HEK293 (cell line): ENCODE results near the gene MAK.
A peak's percentile ranks its signal among the peaks of the same experiment; 100 is the strongest.

Source experiments
- BCL11B ChIP-seq: fragments of 450-650 bp; formaldehyde crosslinking; IDR thresholded peaks from 2 replicates; pipeline ENCODE4 v1.5.1; 2016; ENCODE audit warnings: low read depth, missing biosample characterization, missing genetic modification characterization
- GLI2 ChIP-seq: fragments of 450-650 bp; formaldehyde crosslinking; IDR thresholded peaks from 2 replicates; pipeline ENCODE4; 2017; ENCODE audit warnings: missing biosample characterization, missing genetic modification characterization, low read depth, borderline replicate concordance
- GLI4 ChIP-seq: fragments of 450-650 bp; formaldehyde crosslinking; IDR thresholded peaks from 2 replicates; pipeline ENCODE4 v1.5.1; 2016; ENCODE audit warnings: missing biosample characterization, missing genetic modification characterization
- GLIS1 ChIP-seq: fragments of 450-650 bp; formaldehyde crosslinking; IDR thresholded peaks from 2 replicates; pipeline ENCODE4 v1.5.1; 2016; ENCODE audit warnings: missing biosample characterization, missing genetic modification characterization
- IKZF3 ChIP-seq: fragments of 450-650 bp; IDR thresholded peaks from 2 replicates; pipeline ENCODE4 v1.5.0; 2018; ENCODE audit warnings: missing biosample characterization, mild to moderate bottlenecking, missing genetic modification characterization, moderate library complexity
- KLF1 ChIP-seq: fragments of 450-650 bp; formaldehyde crosslinking; IDR thresholded peaks from 2 replicates; pipeline ENCODE4 v1.5.1; 2016; ENCODE audit warnings: missing biosample characterization, missing genetic modification characterization
- KLF10 ChIP-seq: fragments of 450-650 bp; IDR thresholded peaks from 2 replicates; pipeline ENCODE4 v1.5.1; 2018; ENCODE audit warnings: missing biosample characterization, mild to moderate bottlenecking, missing genetic modification characterization
- MYNN ChIP-seq: fragments of 450-650 bp; formaldehyde crosslinking; IDR thresholded peaks from 2 replicates; pipeline ENCODE4 v1.5.1; 2016; ENCODE audit warnings: missing biosample characterization, missing genetic modification characterization, borderline replicate concordance
- PRDM2 ChIP-seq: fragments of 450-650 bp; formaldehyde crosslinking; IDR thresholded peaks from 2 replicates; pipeline ENCODE4 v1.5.1; 2016; ENCODE audit warnings: missing biosample characterization, missing genetic modification characterization, borderline replicate concordance
- SCRT2 ChIP-seq: fragments of 450-650 bp; formaldehyde crosslinking; IDR thresholded peaks from 2 replicates; pipeline ENCODE4 v1.5.1; 2016; ENCODE audit warnings: missing biosample characterization, missing genetic modification characterization
- SETDB1 ChIP-seq: IDR thresholded peaks from one replicate; pipeline ENCODE4 v1.6.1; 2017; ENCODE audit warnings: mild to moderate bottlenecking, low read length, moderate library complexity, mixed read lengths; ENCODE audit not compliant: insufficient read length
- TRIM28 ChIP-seq: IDR thresholded peaks from 2 replicates; pipeline ENCODE4 v1.6.1; 2011; ENCODE audit warnings: low read length, control low read depth, borderline replicate concordance
- YY2 ChIP-seq: fragments of 450-650 bp; formaldehyde crosslinking; IDR thresholded peaks from 2 replicates; pipeline ENCODE4 v1.5.1; 2016; ENCODE audit warnings: missing biosample characterization, missing genetic modification characterization
- ZBTB7A ChIP-seq: fragments of 450-650 bp; formaldehyde crosslinking; IDR thresholded peaks from 2 replicates; pipeline ENCODE4 v1.5.1; 2016; ENCODE audit warnings: low read depth, missing biosample characterization, missing genetic modification characterization
- ZNF10 ChIP-seq: fragments of 450-650 bp; formaldehyde crosslinking; IDR thresholded peaks from 2 replicates; pipeline ENCODE4 v1.5.1; 2017; ENCODE audit warnings: missing biosample characterization, missing genetic modification characterization
- ZNF221 ChIP-seq: fragments of 450-650 bp; formaldehyde crosslinking; IDR thresholded peaks from 2 replicates; pipeline ENCODE4 v1.5.1; 2017; ENCODE audit warnings: missing biosample characterization, missing genetic modification characterization, borderline replicate concordance
- ZNF239 ChIP-seq: fragments of 450-650 bp; formaldehyde crosslinking; IDR thresholded peaks from 2 replicates; pipeline ENCODE4 v1.5.1; 2016; ENCODE audit warnings: missing biosample characterization, missing genetic modification characterization
- ZNF292 ChIP-seq: fragments of 450-650 bp; formaldehyde crosslinking; IDR thresholded peaks from 2 replicates; pipeline ENCODE4 v1.5.1; 2016; ENCODE audit warnings: low read depth, missing biosample characterization, missing genetic modification characterization, borderline replicate concordance
- ZNF398 ChIP-seq: fragments of 450-650 bp; formaldehyde crosslinking; IDR thresholded peaks from 2 replicates; pipeline ENCODE4 v1.5.1; 2017; ENCODE audit warnings: missing biosample characterization, missing genetic modification characterization
- ZNF404 ChIP-seq: fragments of 450-650 bp; formaldehyde crosslinking; IDR thresholded peaks from 2 replicates; pipeline ENCODE4 v1.5.1; 2017; ENCODE audit warnings: missing biosample characterization, missing genetic modification characterization
- ZNF48 ChIP-seq: fragments of 450-650 bp; formaldehyde crosslinking; IDR thresholded peaks from 2 replicates; pipeline ENCODE4 v1.5.1; 2016; ENCODE audit warnings: missing biosample characterization, missing genetic modification characterization
- ZNF521 ChIP-seq: fragments of 450-650 bp; formaldehyde crosslinking; IDR thresholded peaks from 2 replicates; pipeline ENCODE4 v1.5.1; 2017; ENCODE audit warnings: missing biosample characterization, mild to moderate bottlenecking, missing genetic modification characterization
- ZNF560 ChIP-seq: fragments of 450-650 bp; formaldehyde crosslinking; IDR thresholded peaks from 2 replicates; pipeline ENCODE4 v1.5.1; 2017; ENCODE audit warnings: missing biosample characterization, missing genetic modification characterization, borderline replicate concordance
- ZNF623 ChIP-seq: fragments of 450-650 bp; formaldehyde crosslinking; IDR thresholded peaks from 2 replicates; pipeline ENCODE4 v1.5.1; 2016; ENCODE audit warnings: missing biosample characterization, missing genetic modification characterization
- ZNF747 ChIP-seq: fragments of 450-650 bp; formaldehyde crosslinking; IDR thresholded peaks from 2 replicates; pipeline ENCODE4 v1.5.1; 2016; ENCODE audit warnings: missing biosample characterization, missing genetic modification characterization
- ZNF776 ChIP-seq: fragments of 450-650 bp; formaldehyde crosslinking; IDR thresholded peaks from 2 replicates; pipeline ENCODE4 v1.5.0; 2017; ENCODE audit warnings: missing biosample characterization, missing genetic modification characterization, borderline replicate concordance
- ZNF785 ChIP-seq: fragments of 450-650 bp; formaldehyde crosslinking; IDR thresholded peaks from 2 replicates; pipeline ENCODE4 v1.5.1; 2016; ENCODE audit warnings: missing biosample characterization, missing genetic modification characterization
- ZSCAN30 ChIP-seq: fragments of 450-650 bp; IDR thresholded peaks from 2 replicates; pipeline ENCODE4 v1.5.1; 2018; ENCODE audit warnings: missing biosample characterization, mild to moderate bottlenecking, missing genetic modification characterization, moderate library complexity
- TF ChIP-seq, protein P1 (sequence below): fragments of 450-650 bp; formaldehyde crosslinking; IDR thresholded peaks from 2 replicates; pipeline ENCODE4 v1.5.1; 2016; ENCODE audit warnings: missing biosample characterization, missing genetic modification characterization
- TF ChIP-seq, protein P2 (sequence below): fragments of 450-650 bp; formaldehyde crosslinking; IDR thresholded peaks from 2 replicates; pipeline ENCODE4 v1.5.1; 2017; ENCODE audit warnings: missing biosample characterization, missing genetic modification characterization

MAK gene

DNA sequence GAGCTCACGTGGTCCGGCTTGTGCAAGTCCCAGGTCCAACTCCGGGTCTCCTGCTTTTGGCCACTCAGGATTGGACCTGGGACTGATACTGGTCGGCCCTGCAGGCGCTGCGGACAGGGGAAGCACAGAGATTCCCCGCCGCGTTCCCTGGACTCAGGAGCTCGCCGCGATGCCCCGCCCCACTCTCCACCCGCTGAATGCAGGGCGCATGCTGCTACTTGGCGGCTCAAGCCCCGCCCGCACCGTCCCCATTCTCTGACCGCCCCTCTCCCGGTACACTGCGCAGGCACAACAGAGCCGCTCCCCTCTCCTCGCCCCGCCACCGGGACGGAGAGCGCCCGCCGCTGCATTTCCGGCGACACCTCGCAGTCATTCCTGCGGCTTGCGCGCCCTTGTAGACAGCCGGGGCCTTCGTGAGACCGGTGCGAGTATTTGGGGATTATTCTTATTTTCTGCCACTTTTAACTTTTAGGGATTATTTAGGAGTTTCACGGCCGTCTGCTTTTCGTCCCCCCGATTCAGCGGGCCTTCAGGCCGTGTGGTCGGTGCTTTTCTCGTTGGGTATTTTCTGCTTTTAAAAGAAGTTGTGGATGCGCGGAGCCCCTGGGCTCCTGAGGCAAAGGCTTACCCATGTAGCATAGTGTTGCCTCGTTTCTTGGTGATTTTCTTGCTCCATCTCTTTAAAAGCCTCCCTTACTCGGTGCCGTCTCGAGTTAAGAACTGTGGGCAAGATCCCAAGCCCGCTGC lies 115.3 kb downstream of the MAK start, which contains the start of gene TMEM14C (continued):
- TF ChIP-seq, protein P1, sequence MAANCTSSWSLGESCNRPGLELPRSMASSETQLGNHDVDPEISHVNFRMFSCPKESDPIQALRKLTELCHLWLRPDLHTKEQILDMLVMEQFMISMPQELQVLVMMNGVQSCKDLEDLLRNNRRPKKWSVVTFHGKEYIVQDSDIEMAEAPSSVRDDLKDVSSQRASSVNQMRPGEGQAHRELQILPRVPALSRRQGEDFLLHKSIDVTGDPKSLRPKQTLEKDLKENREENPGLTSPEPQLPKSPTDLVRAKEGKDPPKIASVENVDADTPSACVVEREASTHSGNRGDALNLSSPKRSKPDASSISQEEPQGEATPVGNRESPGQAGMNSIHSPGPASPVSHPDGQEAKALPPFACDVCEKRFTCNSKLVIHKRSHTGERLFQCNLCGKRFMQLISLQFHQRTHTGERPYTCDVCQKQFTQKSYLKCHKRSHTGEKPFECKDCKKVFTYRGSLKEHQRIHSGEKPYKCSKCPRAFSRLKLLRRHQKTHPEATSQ (tag by site-specific recombination): no peak
- TF ChIP-seq ZSCAN30 (tag by site-specific recombination): no peak
- no peak for TF ChIP-seq SCRT2 (tag by site-specific recombination)
- TF ChIP-seq, protein P2, sequence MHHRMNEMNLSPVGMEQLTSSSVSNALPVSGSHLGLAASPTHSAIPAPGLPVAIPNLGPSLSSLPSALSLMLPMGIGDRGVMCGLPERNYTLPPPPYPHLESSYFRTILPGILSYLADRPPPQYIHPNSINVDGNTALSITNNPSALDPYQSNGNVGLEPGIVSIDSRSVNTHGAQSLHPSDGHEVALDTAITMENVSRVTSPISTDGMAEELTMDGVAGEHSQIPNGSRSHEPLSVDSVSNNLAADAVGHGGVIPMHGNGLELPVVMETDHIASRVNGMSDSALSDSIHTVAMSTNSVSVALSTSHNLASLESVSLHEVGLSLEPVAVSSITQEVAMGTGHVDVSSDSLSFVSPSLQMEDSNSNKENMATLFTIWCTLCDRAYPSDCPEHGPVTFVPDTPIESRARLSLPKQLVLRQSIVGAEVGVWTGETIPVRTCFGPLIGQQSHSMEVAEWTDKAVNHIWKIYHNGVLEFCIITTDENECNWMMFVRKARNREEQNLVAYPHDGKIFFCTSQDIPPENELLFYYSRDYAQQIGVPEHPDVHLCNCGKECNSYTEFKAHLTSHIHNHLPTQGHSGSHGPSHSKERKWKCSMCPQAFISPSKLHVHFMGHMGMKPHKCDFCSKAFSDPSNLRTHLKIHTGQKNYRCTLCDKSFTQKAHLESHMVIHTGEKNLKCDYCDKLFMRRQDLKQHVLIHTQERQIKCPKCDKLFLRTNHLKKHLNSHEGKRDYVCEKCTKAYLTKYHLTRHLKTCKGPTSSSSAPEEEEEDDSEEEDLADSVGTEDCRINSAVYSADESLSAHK (tag by site-specific recombination): no peak; the same call in 1 of the 2 replicates
- no peak for TF ChIP-seq YY2 (tag by site-specific recombination)
- no peak for TF ChIP-seq ZNF747 (tag by site-specific recombination)
- no peak for TF ChIP-seq ZNF560 (tag by site-specific recombination)
- no peak for TF ChIP-seq ZNF239 (tag by site-specific recombination)
- TF ChIP-seq ZNF776 (tag by site-specific recombination): no peak
- no peak for TF ChIP-seq BCL11B (tag by site-specific recombination)
- TF ChIP-seq GLI2 (tag by site-specific recombination): no peak
- TF ChIP-seq PRDM2 (tag by site-specific recombination): no peak
- TF ChIP-seq ZNF623 (tag by site-specific recombination): no peak
- no peak for TF ChIP-seq SETDB1
- no peak for TF ChIP-seq MYNN (tag by site-specific recombination)
- no peak for TF ChIP-seq GLI4 (tag by site-specific recombination)
- TF ChIP-seq ZNF221 (tag by site-specific recombination): no peak
- TF ChIP-seq ZNF521 (tag by site-specific recombination): no peak
- no peak for TF ChIP-seq TRIM28
- TF ChIP-seq ZNF48 (tag by site-specific recombination): no peak
- no peak for TF ChIP-seq ZBTB7A
- TF ChIP-seq ZNF10: peak; percentile 11; the same call in 1 of the 2 replicates
- peak; percentile 54 for TF ChIP-seq KLF1
- no peak for TF ChIP-seq ZNF292 (tag by site-specific recombination)
- peak; percentile 36; the same call in 1 of the 2 replicates for TF ChIP-seq KLF10 (tag by site-specific recombination)
- TF ChIP-seq ZNF404 (tag by site-specific recombination): no peak
- no peak for TF ChIP-seq ZNF785
- peak; percentile 75 for TF ChIP-seq ZNF398 (tag by site-specific recombination)
- peak; percentile 92 for TF ChIP-seq IKZF3 (tag by site-specific recombination)
- TF ChIP-seq GLIS1 (tag by site-specific recombination): peak; percentile 28; the same call in 1 of the 2 replicates
